NCI-H1930 (cell line): ENCODE data around the gene PIGL.
"Not testable (repeated sequence)": the region's sequence is repeated elsewhere in the genome, so short reads cannot be mapped to it uniquely, and the experiment has no call there.

Source experiments
- DNase-seq, 2 experiments: peaks; one replicate each; lab custom pipeline; 2025; lab: John Stamatoyannopoulos, UW

PIGL gene

GRCh38 chr17:16217002-16217635, at the start of gene PIGL:
Gene PIGL (plus strand): TSS chr17:16217210. CDS start chr17:16217227, 17 bp downstream.
- DNase-seq, result peak; percentile 85 to 88

GRCh38 chr17:16171613-16172012, 45.4 kb upstream of the PIGL start:
- DNase-seq, result no peak

- DNase-seq, result no peak
These were observed 38.2 kb upstream of the PIGL start for GRCh38 chr17:16178836-16179235.

GRCh38 chr17:16181581-16181980, 35.4 kb upstream of the PIGL start:
- DNase-seq, result no peak

GRCh38 chr17:16187642-16188041, 29.4 kb upstream of the PIGL start:
- DNase-seq, result no peak

GRCh38 chr17:16189791-16190348, 27.1 kb upstream of the PIGL start:
- no peak for DNase-seq

GRCh38 chr17:16190703-16191360, 26.2 kb upstream of the PIGL start:
- no peak for DNase-seq

GRCh38 chr17:16191604-16192003, 25.4 kb upstream of the PIGL start:
- DNase-seq, result no peak

GRCh38 chr17:16194307-16194835, 22.6 kb upstream of the PIGL start:
- DNase-seq, result not testable (repeated sequence)

GRCh38 chr17:16197276-16197675, 19.7 kb upstream of the PIGL start:
- no peak for DNase-seq

GRCh38 chr17:16199093-16199492, 17.9 kb upstream of the PIGL start:
- no peak for DNase-seq

- not testable (repeated sequence) for DNase-seq
These were observed 15.3 kb upstream of the PIGL start for GRCh38 chr17:16201693-16202131.

- not testable (repeated sequence) for DNase-seq
These were observed 14.2 kb upstream of the PIGL start for GRCh38 chr17:16202554-16203500.

GRCh38 chr17:16204763-16205162, 12.2 kb upstream of the PIGL start:
- not testable (repeated sequence) for DNase-seq

- DNase-seq, result no peak
These were observed 5.4 kb upstream of the PIGL start for GRCh38 chr17:16211590-16211989.

- DNase-seq, result no peak
These were observed 4.2 kb upstream of the PIGL start for GRCh38 chr17:16212793-16213192.

- no peak for DNase-seq
These were observed 2.6 kb upstream of the PIGL start for GRCh38 chr17:16214190-16215001.

GRCh38 chr17:16215002-16215272, 2.1 kb upstream of the PIGL start:
- peak in 1 of 2 experiments; percentile 13 for DNase-seq

GRCh38 chr17:16215273-16215964, 1.6 kb upstream of the PIGL start, which contains the start of gene NCOR1:
Gene NCOR1 (minus strand): TSS chr17:16215534. CDS start chr17:16194569, 20,965 bp downstream.
- peak; percentile 87 to 88 for DNase-seq

GRCh38 chr17:16215965-16216316, 1.1 kb upstream of the PIGL start:
- peak in 1 of 2 experiments; percentile 55 for DNase-seq
